GM10266 (cell line): Measurements from ENCODE around the gene KRT75.

Source experiments
- DNase-seq: peaks from one replicate; pipeline ENCODE4 v3.0.0; 2012; ENCODE audit errors: extremely low spot score
- CTCF ChIP-seq: IDR thresholded peaks from 2 replicates; pipeline ENCODE4 v1.5.1; 2012; ENCODE audit warnings: mild to moderate bottlenecking, low read depth; ENCODE audit not compliant: control insufficient read depth, insufficient read depth; ENCODE audit errors: missing control alignments

The KRT75 gene

GRCh38 chr12:52434081-52434733 is at the start of gene KRT75:
KRT75 (minus strand) TSS chr12:52434371; CDS start chr12:52434304, 67 bp downstream.
- DNase-seq, result no peak
- TF ChIP-seq CTCF, result no peak

GRCh38 chr12:52480073-52480472 is 45.9 kb upstream of the KRT75 start:
- no peak for DNase-seq
- TF ChIP-seq CTCF, result no peak

- TF ChIP-seq CTCF, result no peak
- no peak for DNase-seq
Observed at GRCh38 chr12:52477651-52478050, 43.5 kb upstream of the KRT75 start.

DNA sequence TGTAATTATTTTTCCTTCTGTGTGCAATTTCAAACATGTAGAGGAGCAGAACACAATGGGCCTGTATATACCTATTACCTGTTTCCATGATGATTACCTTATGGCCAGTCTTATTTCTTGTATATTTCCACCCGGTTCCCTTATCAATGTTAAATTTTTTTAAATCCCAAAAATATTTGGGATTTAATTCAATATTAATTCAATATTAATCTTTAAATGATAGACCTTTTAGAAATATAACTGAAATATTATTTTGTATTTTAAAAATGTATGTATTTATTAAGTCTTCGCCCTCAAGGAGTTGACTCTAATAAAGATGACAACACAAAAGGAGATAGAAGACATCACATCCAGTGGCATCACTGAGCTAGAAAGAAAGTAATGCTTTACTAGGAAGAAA is 40.0 kb upstream of the KRT75 start:
- DNase-seq, result no peak
- TF ChIP-seq CTCF, result no peak

DNA sequence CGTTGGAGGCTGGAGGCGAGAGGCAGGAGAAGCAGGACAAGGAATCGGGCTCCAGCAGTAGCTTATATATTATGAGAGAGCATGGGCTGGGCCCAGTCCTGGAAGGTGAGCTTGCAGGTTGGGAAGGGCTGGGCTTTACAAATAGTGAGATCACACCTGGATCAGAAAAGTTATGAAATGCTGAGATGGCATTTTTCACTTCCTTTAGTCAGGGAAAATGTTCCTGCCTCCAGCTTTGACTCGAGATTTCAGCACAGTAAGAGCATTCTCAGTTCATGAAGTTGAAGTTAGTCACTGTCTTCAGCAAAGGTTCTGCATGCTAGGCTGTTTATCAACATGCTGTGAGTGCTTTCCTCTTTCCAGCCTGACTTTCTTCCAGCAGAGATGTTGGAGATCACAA is 39.6 kb upstream of the KRT75 start, which contains the start of gene KRT6C:
KRT6C (minus strand) TSS at position 38 of the 400 bp plus-strand sequence. CDS start 68 bp downstream, outside the sequence.
- TF ChIP-seq CTCF, result no peak

GRCh38 chr12:52469853-52470252 is 35.7 kb upstream of the KRT75 start:
- no peak for TF ChIP-seq CTCF
- no peak for DNase-seq

More for the DNA sequence above, 39.6 kb upstream of the KRT75 start, which contains the start of gene KRT6C:
- DNase-seq, result no peak

GRCh38 chr12:52464897-52465296 is 30.7 kb upstream of the KRT75 start:
- DNase-seq, result no peak
- no peak for TF ChIP-seq CTCF
